Colonic mucosa (tissue), 4 donors: ENCODE data around the gene RECK. TPM values are rescaled to one million over a fixed set of nuclear protein-coding genes. Genes with fewer than 3 reads are reported as not detected.

ENCODE experiments used
- DNase-seq: peaks from one replicate; pipeline ENCODE4 v3.0.0-alpha.2; 2020
- H3K27ac ChIP-seq: fragments of 200-600 bp; one replicate; pipeline ENCODE4 v1.8.0; 2021
- H3K27me3 ChIP-seq: fragments of 200-600 bp; one replicate; pipeline ENCODE4 v1.8.0; 2021
- H3K36me3 ChIP-seq: fragments of 200-600 bp; one replicate; pipeline ENCODE4 v1.8.0; 2021
- H3K4me1 ChIP-seq: fragments of 200-600 bp; one replicate; pipeline ENCODE4 v1.8.0; 2021; ENCODE audit warnings: mild to moderate bottlenecking
- H3K4me3 ChIP-seq: fragments of 200-600 bp; one replicate; pipeline ENCODE4 v1.8.0; 2021
- H3K9ac ChIP-seq, 2 donors: one replicate each; pipeline ENCODE4 v1.7.0; 2013; ENCODE audit warnings: control low read depth in 2 of 2, low read depth in 2 of 2, low read length in 2 of 2
- H3K9me3 ChIP-seq: fragments of 200-600 bp; one replicate; pipeline ENCODE4 v1.8.0; 2021
- CTCF ChIP-seq: fragments of 200-600 bp; IDR thresholded peaks from one replicate; pipeline ENCODE4 v1.8.0; 2022; ENCODE audit warnings: antibody characterized with exemption, mild to moderate bottlenecking
- intact Hi-C: fragments of 100-400 bp; cut with DNase I; formaldehyde crosslinking; loops from one replicate; pipeline ENCODE4 v1.14.1; 2022
- total RNA-seq, 2 donors: library from RNA; stranded (reverse); fragmentation: NEBNext Ultra II Directional in 1 of 2; extraction: Animal tissue kit (Norgen Biotek cat#: 25700) in 1 of 2; gene quantifications; one replicate each; pipeline ENCODE4 v1.2.1, GENCODE V29; 2021
- donor health status: healthy.
- donor health status: DM: no; HTN: no; CAD: no.
- donor health status: DM: no; HTN: no; CAD: no.

The RECK gene
- total RNA-seq, 2 donors from 2014 or later, result 1.6 to 4.5 TPM

- H3K9ac ChIP-seq, result peak overlapping the region in 1 of 2 donors; percentile 20
- no peaks in the 10 kb centered on the region for H3K27me3 ChIP-seq
- intact Hi-C loops, result no loop called here
- H3K4me3 ChIP-seq, result no peak overlapping the region
- peaks cover 15% of the 10 kb centered on the region for H3K4me1 ChIP-seq
- TF ChIP-seq CTCF, result no peak
- no peaks in the 10 kb centered on the region for H3K36me3 ChIP-seq
- no peaks in the 10 kb centered on the region for H3K9me3 ChIP-seq
- no peak for DNase-seq
- H3K27ac ChIP-seq, result peak overlapping the region; percentile 78
These were observed 104.6 kb downstream of the RECK start for GRCh38 chr9:36141288-36141687.

GRCh38 chr9:36141761-36142160, 105.0 kb downstream of the RECK start:
- TF ChIP-seq CTCF, result no peak
- H3K27ac ChIP-seq, result peak overlapping the region; percentile 78
- H3K4me1 ChIP-seq, result peaks cover 15% of the 10 kb centered on the region

GRCh38 chr9:36142510-36143244, 106.0 kb downstream of the RECK start:
- intact Hi-C loops, result no loop called here
- Histone ChIP-seq H3K36me3 (no peaks in the 10 kb centered on the region), H3K9me3 (no peaks in the 10 kb centered on the region), H3K4me1 (peaks cover 15% of the 10 kb centered on the region), H3K27ac (peak overlapping the region; percentile 78), H3K9ac (peak overlapping the region; percentile 54 to 72), H3K4me3 (peak overlapping the region; percentile 14), H3K27me3 (no peaks in the 10 kb centered on the region)
- no peak for TF ChIP-seq CTCF
- DNase-seq, result peak; percentile 71

More at GRCh38 chr9:36141761-36142160, 105.0 kb downstream of the RECK start:
- DNase-seq, result no peak
- Histone ChIP-seq H3K27me3 (no peaks in the 10 kb centered on the region), H3K36me3 (no peaks in the 10 kb centered on the region), H3K4me3 (no peak overlapping the region), H3K9me3 (no peaks in the 10 kb centered on the region), H3K9ac (peak overlapping the region in 1 of 2 donors; percentile 72)
- intact Hi-C loops, result no loop called here

- Histone ChIP-seq H3K4me1 (peaks cover 17% of the 10 kb centered on the region), H3K27ac (peak overlapping the region; percentile 78), H3K4me3 (peak overlapping the region; percentile 14), H3K36me3 (no peaks in the 10 kb centered on the region), H3K9ac (peak overlapping the region; percentile 54 to 72), H3K27me3 (no peaks in the 10 kb centered on the region), H3K9me3 (no peaks in the 10 kb centered on the region)
- no peak for TF ChIP-seq CTCF
- no peak for DNase-seq
- intact Hi-C loops, result no loop called here
These were observed 106.5 kb downstream of the RECK start for GRCh38 chr9:36143245-36143641.

GRCh38 chr9:36144309-36145232, 107.9 kb downstream of the RECK start:
- Histone ChIP-seq H3K4me3 (no peak overlapping the region), H3K27ac (no peak overlapping the region)
- DNase-seq, result no peak

More at GRCh38 chr9:36144309-36145232, 107.9 kb downstream of the RECK start:
- Histone ChIP-seq H3K9ac (no peak overlapping the region), H3K36me3 (no peaks in the 10 kb centered on the region), H3K9me3 (no peaks in the 10 kb centered on the region), H3K4me1 (peaks cover 19% of the 10 kb centered on the region), H3K27me3 (no peaks in the 10 kb centered on the region)
- intact Hi-C loops, result no loop called here
- TF ChIP-seq CTCF, result no peak
